Gastrocnemius medialis (tissue), 4 donors: Measurements from ENCODE around the gene SLC35F2. TPM values are rescaled to one million over a fixed set of nuclear protein-coding genes. Genes with fewer than 3 reads are reported as not detected.
"Not testable (repeated sequence)": the region's sequence is repeated elsewhere in the genome, so short reads cannot be mapped to it uniquely, and the experiment has no call there.

Experiments used
- ATAC-seq, 2 donors: fragments of 150-250 bp; one replicate each; pipeline ENCODE4 v1.9.1; 2016
- DNase-seq, 2 donors: peaks; one replicate each; pipeline ENCODE4 v3.0.0-alpha.2; 2019
- H3K27ac ChIP-seq, 4 donors: fragments of 200-600 bp; sonication (generic); 1 replicate in 1 of 4; 2 replicates in 3 of 4; pipeline ENCODE4 v1.5.1; 2016 to 2018; ENCODE audit warnings: mild to moderate bottlenecking in 2 of 4, moderate library complexity in 1 of 4
- H3K27me3 ChIP-seq, 3 donors: fragments of 200-600 bp; sonication (generic) in 2 of 3; 1 replicate in 1 of 3; 2 replicates in 2 of 3; pipeline versions ENCODE4 v1.5.1 to v1.6.0; 2016 to 2019; ENCODE audit warnings: mild to moderate bottlenecking in 1 of 3, moderate library complexity in 1 of 3
- H3K36me3 ChIP-seq, 2 donors: fragments of 200-600 bp; sonication (generic) in 1 of 2; one replicate each; pipeline ENCODE4 v1.5.1; 2017 to 2018
- H3K4me1 ChIP-seq, 2 donors: fragments of 200-600 bp; sonication (generic) in 1 of 2; one replicate each; pipeline ENCODE4 v1.5.1; 2016 to 2017; ENCODE audit warnings: mild to moderate bottlenecking in 2 of 2
- H3K4me3 ChIP-seq, 4 donors: fragments of 200-600 bp; sonication (generic) in 3 of 4; 1 replicate in 1 of 4; 2 replicates in 3 of 4; pipeline ENCODE4 v1.5.1; 2016 to 2019; ENCODE audit warnings: mild to moderate bottlenecking in 2 of 4
- H3K9me3 ChIP-seq, 3 donors: fragments of 200-600 bp; sonication (generic) in 2 of 3; 1 replicate in 1 of 3; 2 replicates in 2 of 3; pipeline ENCODE4 v1.5.1; 2016 to 2019
- CTCF ChIP-seq, 5 experiments: fragments of 450-650 bp in 3 of 5; fragments of 200-600 bp in 2 of 5; sonication (generic) in 2 of 5; IDR thresholded peaks in 4 of 5; conservative IDR thresholded peaks in 1 of 5; 1 replicate in 4 of 5; 2 replicates in 1 of 5; pipeline ENCODE4 v1.5.1; 2016 to 2019; ENCODE audit warnings: antibody characterized with exemption in 5 of 5, mild to moderate bottlenecking in 3 of 5, moderate library complexity in 3 of 5
- POLR2A ChIP-seq, 2 donors: fragments of 450-650 bp; IDR thresholded peaks; one replicate each; pipeline ENCODE4 v1.6.1; 2017; ENCODE audit warnings: antibody characterized with exemption in 2 of 2, mild to moderate bottlenecking in 2 of 2, moderate library complexity in 2 of 2
- in situ Hi-C, 4 donors: fragments of 200-750 bp; cut with MboI; loops; one replicate each; pipeline versions ENCODE4 v1.15.0 to v1.8.0; 2017; ENCODE audit warnings: low sequenced_read_pairs in 4 of 4
- intact Hi-C: fragments of 100-400 bp; cut with DNase I; formaldehyde crosslinking; loops from one replicate; pipeline ENCODE4 v1.15.1; 2023; ENCODE audit warnings: low total_unique reads
- total RNA-seq, 4 donors: library from RNA; depleted of rRNA; stranded (reverse); fragments of >200 nt; gene quantifications; one replicate each; pipeline versions ENCODE4 v1.1.0 to v1.2.3, GENCODE V29; 2016

Gene SLC35F2
- total RNA-seq: 1 to 10 TPM; 1.3 to 5.4 (median 1.7) TPM

GRCh38 chr11:107858217-107859070, at the start of gene SLC35F2:
TSS of gene SLC35F2 (minus strand) at chr11:107858787. CDS start at chr11:107858767, 20 bp downstream.
- ATAC-seq (peak; percentile 78 to 81), DNase-seq (peak in 1 of 2 donors; percentile 13)
- intact Hi-C loops (loop anchor here (1.0 to 2.0 kb wide), 2 partner anchors 18 to 150 kb away; partner anchors contain the start of gene CUL5), in situ Hi-C loops (no loop called here)
- Histone ChIP-seq H3K27ac (peak within 1 kb of the TSS; percentile 6 to 51 (median 36)), H3K9me3 (no peaks in the 10 kb centered on the region), H3K36me3 (no peaks in the 10 kb centered on the region), H3K4me3 (peak within 1 kb of the TSS; percentile 53 to 69 (median 63)), H3K4me1 (peaks cover 0 to 22% of the 10 kb centered on the region in 2 donors), H3K27me3 (no peaks in the 10 kb centered on the region)
- TF ChIP-seq POLR2A (IDR thresholded peaks at IDR 0.05): no peak
- TF ChIP-seq CTCF (IDR thresholded peaks at IDR 0.05 in 4 of 5, conservative IDR thresholded peaks at IDR 0.05 in 1 of 5): no peak

- H3K9me3 ChIP-seq: no peaks in the 10 kb centered on the region
- in situ Hi-C loops (no loop called here), intact Hi-C loops (no loop called here)
- no peaks in the 10 kb centered on the region for H3K4me1 ChIP-seq
- no peaks in the 10 kb centered on the region for H3K36me3 ChIP-seq
- H3K4me3 ChIP-seq: no peak overlapping the region
- TF ChIP-seq CTCF (IDR thresholded peaks at IDR 0.05 in 4 of 5, conservative IDR thresholded peaks at IDR 0.05 in 1 of 5) (no peak), POLR2A (IDR thresholded peaks at IDR 0.05) (no peak)
- no peak overlapping the region for H3K27ac ChIP-seq
- ATAC-seq (no peak), DNase-seq (no peak)
- no peaks in the 10 kb centered on the region for H3K27me3 ChIP-seq
Observed at GRCh38 chr11:107908211-107908610, 49.6 kb upstream of the SLC35F2 start.

- no peaks in the 10 kb centered on the region for H3K9me3 ChIP-seq
- ATAC-seq (no peak), DNase-seq (no peak)
- no peak overlapping the region for H3K27ac ChIP-seq
- no peaks in the 10 kb centered on the region for H3K4me1 ChIP-seq
- H3K36me3 ChIP-seq: no peaks in the 10 kb centered on the region
- TF ChIP-seq CTCF (IDR thresholded peaks at IDR 0.05 in 4 of 5, conservative IDR thresholded peaks at IDR 0.05 in 1 of 5) (peak in 4 of 5 experiments; percentile 24 to 39 (median 28)), POLR2A (IDR thresholded peaks at IDR 0.05) (no peak)
- in situ Hi-C loops (no loop called here), intact Hi-C loops (loop anchor here (10.0 kb wide), 1 partner anchor 333 kb away; the partner anchor contains the start of gene ALKBH8)
- no peak overlapping the region for H3K4me3 ChIP-seq
- H3K27me3 ChIP-seq: no peaks in the 10 kb centered on the region
Observed at GRCh38 chr11:107898270-107898669, 39.7 kb upstream of the SLC35F2 start.

GRCh38 chr11:107882095-107882820, 23.7 kb upstream of the SLC35F2 start:
- intact Hi-C loops: no loop called here
- no peaks in the 10 kb centered on the region for H3K36me3 ChIP-seq
- H3K27me3 ChIP-seq: no peaks in the 10 kb centered on the region
- in situ Hi-C loops: no loop called here
- no peak for TF ChIP-seq POLR2A (IDR thresholded peaks at IDR 0.05)
- no peak for TF ChIP-seq CTCF (IDR thresholded peaks at IDR 0.05 in 4 of 5, conservative IDR thresholded peaks at IDR 0.05 in 1 of 5)
- no peak overlapping the region for H3K27ac ChIP-seq
- ATAC-seq (no peak), DNase-seq (no peak)
- no peak overlapping the region for H3K4me3 ChIP-seq
- no peaks in the 10 kb centered on the region for H3K9me3 ChIP-seq
- H3K4me1 ChIP-seq: no peaks in the 10 kb centered on the region

- in situ Hi-C loops, H3K9me3 ChIP-seq, ATAC-seq, DNase-seq, H3K27ac ChIP-seq, H3K4me3 ChIP-seq, H3K36me3 ChIP-seq, intact Hi-C loops, H3K4me1 ChIP-seq, H3K27me3 ChIP-seq: not testable (repeated sequence)
Observed at GRCh38 chr11:107881471-107881870, 22.9 kb upstream of the SLC35F2 start.
